Astrocyte of the spinal cord (primary cell): ENCODE results near the gene LRRK1.
A peak's percentile ranks its signal among the peaks of the same experiment; 100 is the strongest.

Experiments used
- DNase-seq: peaks from one replicate; pipeline ENCODE4 v3.0.0; 2011; ENCODE audit warnings: low read depth, low spot score
- H3K4me3 ChIP-seq: 2 replicates; pipeline ENCODE4 v1.5.1; 2011; ENCODE audit warnings: low read depth, mild to moderate bottlenecking, low read length, moderate library complexity
- CTCF ChIP-seq: IDR thresholded peaks from 2 replicates; pipeline ENCODE4 v1.5.1; 2012; ENCODE audit warnings: low read depth, mild to moderate bottlenecking, low read length, inconsistent platforms
- in situ Hi-C: cut with HindIII; loops from 2 replicates; pipeline ENCODE4 v1.10.0; 2017; ENCODE audit warnings: low sequenced_read_pairs

LRRK1 gene

GRCh38 chr15:100988857-100989256, 69.7 kb downstream of the LRRK1 start:
- in situ Hi-C loops = no loop called here
- DNase-seq = no peak
- no peak overlapping the region for H3K4me3 ChIP-seq
- TF ChIP-seq CTCF = no peak

GRCh38 chr15:100994597-100995446, 75.7 kb downstream of the LRRK1 start:
- in situ Hi-C loops = no loop called here
- no peak for DNase-seq
- no peak overlapping the region for H3K4me3 ChIP-seq
- no peak for TF ChIP-seq CTCF

GRCh38 chr15:100995471-100996430, 76.6 kb downstream of the LRRK1 start:
- no peak for TF ChIP-seq CTCF
- no peak overlapping the region for H3K4me3 ChIP-seq
- in situ Hi-C loops = no loop called here
- peak; percentile 4 for DNase-seq

DNA sequence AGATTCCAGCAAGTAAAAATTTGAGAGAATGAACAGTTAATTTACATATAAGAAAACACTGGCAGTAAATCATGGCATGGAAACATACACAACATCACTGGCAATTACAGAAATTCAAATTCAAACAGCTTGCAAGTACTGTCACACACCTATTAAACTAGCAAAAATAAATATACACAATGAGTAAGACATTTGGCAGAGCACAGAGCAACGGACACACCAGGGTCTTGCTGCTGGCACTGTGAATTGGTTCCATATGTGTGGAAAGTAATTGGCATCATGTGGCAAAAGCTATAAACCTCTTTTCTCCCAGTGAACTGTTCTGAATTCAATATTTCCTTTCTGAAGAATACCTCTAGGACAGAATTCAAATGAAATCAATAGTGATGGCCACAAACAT, 78.3 kb downstream of the LRRK1 start:
- H3K4me3 ChIP-seq = no peak overlapping the region
- in situ Hi-C loops = no loop called here
- no peak for TF ChIP-seq CTCF
- DNase-seq = peak; percentile 54

DNA sequence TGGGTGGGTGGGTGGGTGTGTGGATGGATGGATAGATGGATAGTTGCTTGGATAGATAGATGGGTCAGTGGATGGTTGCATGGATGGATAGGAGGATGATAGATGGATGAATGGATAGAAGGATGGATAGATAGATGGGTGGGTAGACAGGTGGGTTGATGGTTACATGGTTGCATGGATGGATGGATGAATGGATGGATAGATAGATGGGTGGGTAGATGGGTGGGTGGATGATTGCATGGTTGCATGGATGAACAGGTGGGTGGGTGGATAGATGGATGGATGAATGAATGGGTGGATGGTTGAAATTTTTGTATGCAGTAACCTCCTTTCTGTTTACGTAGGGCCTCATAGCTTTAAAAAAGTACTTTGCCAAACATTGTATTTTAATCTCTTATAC, 79.5 kb downstream of the LRRK1 start:
- no peak for TF ChIP-seq CTCF
- DNase-seq = no peak
- no peak overlapping the region for H3K4me3 ChIP-seq
- in situ Hi-C loops = no loop called here

DNA sequence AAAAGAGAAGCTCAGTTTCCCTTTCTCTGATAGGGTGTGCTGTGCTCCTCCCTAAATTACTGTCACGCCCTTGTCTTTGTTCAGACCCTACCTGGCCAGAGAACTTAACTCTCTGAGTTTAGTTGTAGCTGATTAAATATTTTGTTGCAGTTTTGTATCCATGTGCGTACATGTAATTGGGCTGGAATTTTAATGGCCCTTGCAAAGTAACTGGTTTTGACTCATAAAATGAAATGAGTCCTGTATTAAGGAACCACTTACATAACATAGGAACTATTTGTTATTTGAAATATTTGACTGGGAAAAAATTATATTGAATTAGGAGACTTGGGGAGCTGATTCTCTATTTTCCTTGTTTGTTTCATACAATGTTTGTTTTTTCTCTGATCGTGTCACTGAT, 80.2 kb downstream of the LRRK1 start:
- H3K4me3 ChIP-seq = no peak overlapping the region
- TF ChIP-seq CTCF = no peak
- in situ Hi-C loops = no loop called here
- peak; percentile 63 for DNase-seq
